Measurements from ENCODE around the gene CDK17.

CDK17 gene

GRCh38 chr12:96375841-96376604, 24.2 kb downstream of the CDK17 start:
- H3K9ac ChIP-seq (ENCODE audit: low read length) = no peak overlapping the region
- no peak overlapping the region for H3K27ac ChIP-seq (ENCODE audit: low read depth, low read length)
- H3K36me3 ChIP-seq (ENCODE audit: control insufficient read depth, insufficient read depth, low read length) = no peaks in the 10 kb centered on the region
- no peaks in the 10 kb centered on the region for H3K27me3 ChIP-seq (ENCODE audit: control insufficient read depth, insufficient read depth, low read length)
- no peak overlapping the region for H3K4me3 ChIP-seq (ENCODE audit: low read length)
- peaks cover 14% of the 10 kb centered on the region for H3K4me1 ChIP-seq (ENCODE audit: control insufficient read depth, insufficient read depth, low read length)

- no peaks in the 10 kb centered on the region for H3K27me3 ChIP-seq (ENCODE audit: control insufficient read depth, insufficient read depth, low read length)
- peaks cover 20% of the 10 kb centered on the region for H3K4me1 ChIP-seq (ENCODE audit: control insufficient read depth, insufficient read depth, low read length)
- no peak overlapping the region for H3K9ac ChIP-seq (ENCODE audit: low read length)
- H3K36me3 ChIP-seq (ENCODE audit: control insufficient read depth, insufficient read depth, low read length) = no peaks in the 10 kb centered on the region
- H3K4me3 ChIP-seq (ENCODE audit: low read length) = no peak overlapping the region
- no peak overlapping the region for H3K27ac ChIP-seq (ENCODE audit: low read depth, low read length)
Observed at GRCh38 chr12:96375170-96375569, 25.1 kb downstream of the CDK17 start.

GRCh38 chr12:96371790-96372699, 28.2 kb downstream of the CDK17 start:
- H3K4me1 ChIP-seq (ENCODE audit: control insufficient read depth, insufficient read depth, low read length) = peaks cover 30% of the 10 kb centered on the region
- H3K27me3 ChIP-seq (ENCODE audit: control insufficient read depth, insufficient read depth, low read length) = no peaks in the 10 kb centered on the region
- no peaks in the 10 kb centered on the region for H3K36me3 ChIP-seq (ENCODE audit: control insufficient read depth, insufficient read depth, low read length)
- peak overlapping the region; percentile 48 for H3K27ac ChIP-seq (ENCODE audit: low read depth, low read length)
- H3K9ac ChIP-seq (ENCODE audit: low read length) = no peak overlapping the region
- no peak overlapping the region for H3K4me3 ChIP-seq (ENCODE audit: low read length)

- Histone ChIP-seq H3K27me3 (ENCODE audit: control insufficient read depth, insufficient read depth, low read length) (no peaks in the 10 kb centered on the region), H3K4me1 (ENCODE audit: control insufficient read depth, insufficient read depth, low read length) (peaks cover 35% of the 10 kb centered on the region), H3K36me3 (ENCODE audit: control insufficient read depth, insufficient read depth, low read length) (no peaks in the 10 kb centered on the region), H3K9ac (ENCODE audit: low read length) (no peak overlapping the region), H3K4me3 (ENCODE audit: low read length) (no peak overlapping the region), H3K27ac (ENCODE audit: low read depth, low read length) (no peak overlapping the region)
Observed at GRCh38 chr12:96371138-96371789, 29.0 kb downstream of the CDK17 start.

GRCh38 chr12:96368687-96369086, 31.6 kb downstream of the CDK17 start:
- Histone ChIP-seq H3K4me3 (ENCODE audit: low read length) (no peak overlapping the region), H3K27ac (ENCODE audit: low read depth, low read length) (no peak overlapping the region), H3K27me3 (ENCODE audit: control insufficient read depth, insufficient read depth, low read length) (no peaks in the 10 kb centered on the region), H3K4me1 (ENCODE audit: control insufficient read depth, insufficient read depth, low read length) (peaks cover 41% of the 10 kb centered on the region), H3K36me3 (ENCODE audit: control insufficient read depth, insufficient read depth, low read length) (no peaks in the 10 kb centered on the region), H3K9ac (ENCODE audit: low read length) (no peak overlapping the region)

- no peak overlapping the region for H3K9ac ChIP-seq (ENCODE audit: low read length)
- H3K4me1 ChIP-seq (ENCODE audit: control insufficient read depth, insufficient read depth, low read length) = peaks cover 41% of the 10 kb centered on the region
- no peaks in the 10 kb centered on the region for H3K36me3 ChIP-seq (ENCODE audit: control insufficient read depth, insufficient read depth, low read length)
- H3K27me3 ChIP-seq (ENCODE audit: control insufficient read depth, insufficient read depth, low read length) = no peaks in the 10 kb centered on the region
- H3K4me3 ChIP-seq (ENCODE audit: low read length) = no peak overlapping the region
- H3K27ac ChIP-seq (ENCODE audit: low read depth, low read length) = no peak overlapping the region
Observed at GRCh38 chr12:96368233-96368632, 32.0 kb downstream of the CDK17 start.

GRCh38 chr12:96366381-96366654, 33.9 kb downstream of the CDK17 start:
- H3K27ac ChIP-seq (ENCODE audit: low read depth, low read length) = peak overlapping the region; percentile 1
- H3K27me3 ChIP-seq (ENCODE audit: control insufficient read depth, insufficient read depth, low read length) = no peaks in the 10 kb centered on the region
- H3K4me1 ChIP-seq (ENCODE audit: control insufficient read depth, insufficient read depth, low read length) = peaks cover 39% of the 10 kb centered on the region
- H3K36me3 ChIP-seq (ENCODE audit: control insufficient read depth, insufficient read depth, low read length) = no peaks in the 10 kb centered on the region
- no peak overlapping the region for H3K9ac ChIP-seq (ENCODE audit: low read length)
- no peak overlapping the region for H3K4me3 ChIP-seq (ENCODE audit: low read length)

GRCh38 chr12:96365604-96366380, 34.4 kb downstream of the CDK17 start:
- H3K27me3 ChIP-seq (ENCODE audit: control insufficient read depth, insufficient read depth, low read length) = no peaks in the 10 kb centered on the region
- no peak overlapping the region for H3K4me3 ChIP-seq (ENCODE audit: low read length)
- no peak overlapping the region for H3K9ac ChIP-seq (ENCODE audit: low read length)
- no peaks in the 10 kb centered on the region for H3K36me3 ChIP-seq (ENCODE audit: control insufficient read depth, insufficient read depth, low read length)
- H3K27ac ChIP-seq (ENCODE audit: low read depth, low read length) = peak overlapping the region; percentile 1
- peaks cover 40% of the 10 kb centered on the region for H3K4me1 ChIP-seq (ENCODE audit: control insufficient read depth, insufficient read depth, low read length)

- peaks cover 42% of the 10 kb centered on the region for H3K4me1 ChIP-seq (ENCODE audit: control insufficient read depth, insufficient read depth, low read length)
- H3K4me3 ChIP-seq (ENCODE audit: low read length) = no peak overlapping the region
- no peaks in the 10 kb centered on the region for H3K36me3 ChIP-seq (ENCODE audit: control insufficient read depth, insufficient read depth, low read length)
- H3K27ac ChIP-seq (ENCODE audit: low read depth, low read length) = no peak overlapping the region
- H3K9ac ChIP-seq (ENCODE audit: low read length) = no peak overlapping the region
- no peaks in the 10 kb centered on the region for H3K27me3 ChIP-seq (ENCODE audit: control insufficient read depth, insufficient read depth, low read length)
Observed at GRCh38 chr12:96364092-96364700, 36.0 kb downstream of the CDK17 start.

- no peaks in the 10 kb centered on the region for H3K27me3 ChIP-seq (ENCODE audit: control insufficient read depth, insufficient read depth, low read length)
- no peak overlapping the region for H3K27ac ChIP-seq (ENCODE audit: low read depth, low read length)
- H3K9ac ChIP-seq (ENCODE audit: low read length) = no peak overlapping the region
- peaks cover 29% of the 10 kb centered on the region for H3K4me1 ChIP-seq (ENCODE audit: control insufficient read depth, insufficient read depth, low read length)
- H3K36me3 ChIP-seq (ENCODE audit: control insufficient read depth, insufficient read depth, low read length) = no peaks in the 10 kb centered on the region
- no peak overlapping the region for H3K4me3 ChIP-seq (ENCODE audit: low read length)
Observed at GRCh38 chr12:96361074-96361473, 39.2 kb downstream of the CDK17 start.

GRCh38 chr12:96360550-96360949, 39.7 kb downstream of the CDK17 start:
- Histone ChIP-seq H3K9ac (ENCODE audit: low read length) (no peak overlapping the region), H3K27me3 (ENCODE audit: control insufficient read depth, insufficient read depth, low read length) (no peaks in the 10 kb centered on the region), H3K27ac (ENCODE audit: low read depth, low read length) (no peak overlapping the region), H3K4me3 (ENCODE audit: low read length) (no peak overlapping the region), H3K4me1 (ENCODE audit: control insufficient read depth, insufficient read depth, low read length) (peaks cover 24% of the 10 kb centered on the region), H3K36me3 (ENCODE audit: control insufficient read depth, insufficient read depth, low read length) (no peaks in the 10 kb centered on the region)

Measured in rectal smooth muscle tissue (tissue), 1 donor.